Stomach (tissue), 9 donors: ENCODE measurements around the gene TBC1D5. TPM values are rescaled to one million over a fixed set of nuclear protein-coding genes. Genes with fewer than 3 reads are reported as not detected.

Source experiments
- DNase-seq, 2 donors: peaks; one replicate each; pipeline versions ENCODE4 v3.0.0 to v3.0.0-alpha.2; 2013 to 2019
- H3K27ac ChIP-seq, 5 donors: fragments of 200-600 bp in 4 of 5; sonication (generic) in 4 of 5; one replicate each; pipeline ENCODE4 v1.5.1; 2013 to 2019; ENCODE audit warnings: mild to moderate bottlenecking in 1 of 5, moderate library complexity in 1 of 5
- H3K27me3 ChIP-seq, 3 donors: fragments of 200-600 bp; sonication (generic); one replicate each; pipeline ENCODE4 v1.5.1; 2017 to 2019; ENCODE audit warnings: mixed run types in 1 of 3
- H3K36me3 ChIP-seq, 4 donors: fragments of 200-600 bp; sonication (generic); 1 replicate in 3 of 4; 2 replicates in 1 of 4; pipeline ENCODE4 v1.5.1; 2016 to 2019
- H3K4me1 ChIP-seq, 4 donors: fragments of 200-600 bp; sonication (generic); one replicate each; pipeline ENCODE4 v1.5.1; 2016 to 2019
- H3K4me3 ChIP-seq, 4 donors: fragments of 200-600 bp; sonication (generic) in 3 of 4; one replicate each; pipeline ENCODE4 v1.5.1; 2016 to 2019; ENCODE audit warnings: mild to moderate bottlenecking in 1 of 4
- H3K9me3 ChIP-seq, 4 donors: fragments of 200-600 bp; sonication (generic); one replicate each; pipeline ENCODE4 v1.5.1; 2016 to 2019
- EP300 ChIP-seq: sonication (generic); formaldehyde crosslinking; IDR thresholded peaks from one replicate; pipeline ENCODE4 v1.6.1; 2017; ENCODE audit warnings: antibody characterized with exemption
- POLR2A ChIP-seq, 4 donors: fragments of 450-650 bp; IDR thresholded peaks; one replicate each; pipeline ENCODE4 v1.6.1; 2016; ENCODE audit warnings: antibody characterized with exemption in 4 of 4, control low read depth in 2 of 4, mild to moderate bottlenecking in 1 of 4, moderate library complexity in 1 of 4
- POLR2AphosphoS5 ChIP-seq, 3 donors: sonication (generic); formaldehyde crosslinking; IDR thresholded peaks; one replicate each; pipeline ENCODE4 v1.6.1; 2016; ENCODE audit warnings: antibody characterized with exemption in 3 of 3
- whole genome bisulfite sequencing, 5 donors: extraction: QIAGEN DNeasy Blood & Tissue Kit in 3 of 5; methylation state at CpG; one replicate each; pipeline versions ENCODE4 v1.1.5 to v1.1.7; 2013 to 2018; 5-methylcytosine and 5-hydroxymethylcytosine counted together
- intact Hi-C: fragments of 100-400 bp; cut with DNase I; formaldehyde crosslinking; loops from one replicate; pipeline ENCODE4 v1.15.1; 2023; ENCODE audit warnings: low total_unique reads
- polyA plus RNA-seq, 3 donors: library from polyadenylated mRNA; stranded (reverse); fragments of 200-250 nt; gene quantifications; one replicate each; pipeline ENCODE4 v1.2.3, GENCODE V29; 2013
- total RNA-seq, 5 donors: library from RNA; depleted of rRNA; stranded (reverse); fragments of >200 nt; gene quantifications; one replicate each; pipeline versions ENCODE4 v1.1.0 to v1.2.3, GENCODE V29; 2014 to 2016
- TF ChIP-seq, protein P1 (sequence below), 7 experiments: fragments of 450-650 bp in 4 of 7; fragments of 200-600 bp in 3 of 7; sonication (generic) in 3 of 7; IDR thresholded peaks; one replicate each; pipeline ENCODE4 v1.5.1; 2016 to 2019; ENCODE audit warnings: antibody characterized with exemption in 7 of 7, control low read depth in 2 of 7, mild to moderate bottlenecking in 1 of 7
- donor health status: healthy with polysubstance abuse.
- donor health status: Bipolar disorder and iron deficiency.
- donor health status: healthy.

TBC1D5 gene
- total and polyA plus RNA-seq, 8 donors: 4.7 to 75.1 (median 32.0) TPM

DNA sequence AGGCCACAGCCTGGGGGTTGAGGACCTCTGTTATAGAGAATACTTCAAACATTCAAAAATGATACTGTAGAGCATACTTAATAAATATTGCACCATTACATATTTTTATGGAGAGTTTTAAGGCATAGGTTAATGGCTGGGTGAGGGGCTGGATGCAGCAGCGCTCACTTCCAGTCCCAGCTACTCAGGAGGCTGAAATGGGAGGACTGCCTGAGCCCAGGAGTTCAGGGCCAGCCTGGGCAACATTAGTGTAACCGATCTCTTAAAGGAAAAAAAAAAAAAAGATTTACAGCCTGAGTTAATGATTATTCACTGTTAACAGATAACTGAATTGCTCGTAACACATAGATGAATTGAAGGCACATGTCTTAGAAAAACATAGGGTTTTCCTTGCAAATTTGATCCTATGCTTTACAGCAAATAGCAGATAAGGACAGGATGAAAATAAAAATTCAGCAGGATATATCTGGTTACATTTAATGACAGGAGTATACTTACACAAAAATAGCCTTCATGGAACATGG, 282.9 kb downstream of the TBC1D5 start:
- no peak for DNase-seq
- Histone ChIP-seq H3K4me1 (no peaks in the 10 kb centered on the region), H3K27me3 (no peaks in the 10 kb centered on the region), H3K9me3 (no peaks in the 10 kb centered on the region), H3K27ac (no peak overlapping the region), H3K4me3 (no peak overlapping the region), H3K36me3 (no peaks in the 10 kb centered on the region)
- intact Hi-C loops: no loop called here
- TF ChIP-seq POLR2AphosphoS5 (IDR thresholded peaks at IDR 0.05) (no peak), POLR2A (IDR thresholded peaks at IDR 0.05) (no peak), EP300 (no peak)
- TF ChIP-seq, protein P1, sequence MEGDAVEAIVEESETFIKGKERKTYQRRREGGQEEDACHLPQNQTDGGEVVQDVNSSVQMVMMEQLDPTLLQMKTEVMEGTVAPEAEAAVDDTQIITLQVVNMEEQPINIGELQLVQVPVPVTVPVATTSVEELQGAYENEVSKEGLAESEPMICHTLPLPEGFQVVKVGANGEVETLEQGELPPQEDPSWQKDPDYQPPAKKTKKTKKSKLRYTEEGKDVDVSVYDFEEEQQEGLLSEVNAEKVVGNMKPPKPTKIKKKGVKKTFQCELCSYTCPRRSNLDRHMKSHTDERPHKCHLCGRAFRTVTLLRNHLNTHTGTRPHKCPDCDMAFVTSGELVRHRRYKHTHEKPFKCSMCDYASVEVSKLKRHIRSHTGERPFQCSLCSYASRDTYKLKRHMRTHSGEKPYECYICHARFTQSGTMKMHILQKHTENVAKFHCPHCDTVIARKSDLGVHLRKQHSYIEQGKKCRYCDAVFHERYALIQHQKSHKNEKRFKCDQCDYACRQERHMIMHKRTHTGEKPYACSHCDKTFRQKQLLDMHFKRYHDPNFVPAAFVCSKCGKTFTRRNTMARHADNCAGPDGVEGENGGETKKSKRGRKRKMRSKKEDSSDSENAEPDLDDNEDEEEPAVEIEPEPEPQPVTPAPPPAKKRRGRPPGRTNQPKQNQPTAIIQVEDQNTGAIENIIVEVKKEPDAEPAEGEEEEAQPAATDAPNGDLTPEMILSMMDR (IDR thresholded peaks at IDR 0.05): no peak
- 43 to 51% (median 48%) methylated on average over 3 of the region's 3 CpGs for WGBS, 5 donors

DNA sequence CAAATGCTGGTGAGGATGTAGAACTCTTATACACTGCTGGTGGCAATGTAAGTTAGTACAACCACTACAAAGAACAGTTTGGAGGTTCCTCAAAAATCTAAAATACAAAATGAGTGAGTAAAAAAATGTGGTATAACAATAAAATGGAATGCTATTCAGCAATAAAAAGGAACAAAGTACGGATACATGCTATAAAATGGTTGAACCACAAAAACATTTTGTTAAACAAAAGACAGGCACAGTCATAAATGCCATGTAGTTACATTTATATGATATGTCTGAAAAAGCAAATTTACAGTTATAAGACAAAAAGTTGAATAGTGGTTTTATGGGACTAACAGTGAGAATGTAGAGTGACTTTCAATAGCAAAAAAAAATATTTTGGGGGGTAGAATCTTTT, 285.8 kb downstream of the TBC1D5 start:
- Histone ChIP-seq H3K27ac (no peak overlapping the region), H3K36me3 (peaks cover 0 to 1% (median under 1%) of the 10 kb centered on the region in 4 donors), H3K4me1 (no peaks in the 10 kb centered on the region), H3K9me3 (no peaks in the 10 kb centered on the region), H3K4me3 (no peak overlapping the region), H3K27me3 (no peaks in the 10 kb centered on the region)
- no peak for DNase-seq
- TF ChIP-seq EP300 (no peak), POLR2A (IDR thresholded peaks at IDR 0.05) (no peak), POLR2AphosphoS5 (IDR thresholded peaks at IDR 0.05) (no peak)
- TF ChIP-seq, protein P1 (IDR thresholded peaks at IDR 0.05): no peak
- intact Hi-C loops: no loop called here
- WGBS, 5 donors: 83 to 100% (median 97%) methylated on average over 1 of the region's 1 CpG

DNA sequence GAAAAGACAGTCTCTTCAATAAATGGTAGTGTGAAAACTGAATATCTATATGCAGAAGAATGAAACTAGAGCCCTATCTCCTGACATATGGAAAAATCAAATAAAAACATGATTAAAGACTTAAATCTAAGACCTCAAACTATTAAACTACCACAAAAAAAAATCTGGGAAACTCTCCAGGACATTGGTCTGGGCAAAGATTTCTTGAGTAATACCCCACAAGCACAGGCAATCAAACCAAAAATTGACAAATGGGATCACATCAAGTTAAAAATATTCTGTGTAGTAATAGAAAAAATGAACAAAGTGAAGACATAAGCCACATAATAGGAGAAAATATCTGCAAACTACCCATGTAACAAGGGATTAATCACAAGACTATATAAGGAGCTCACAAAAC, 286.4 kb downstream of the TBC1D5 start:
- Histone ChIP-seq H3K4me3 (no peak overlapping the region), H3K9me3 (no peaks in the 10 kb centered on the region), H3K36me3 (peaks cover 0 to 4% (median 4%) of the 10 kb centered on the region in 4 donors), H3K4me1 (no peaks in the 10 kb centered on the region), H3K27ac (no peak overlapping the region), H3K27me3 (no peaks in the 10 kb centered on the region)
- no peak for DNase-seq
- TF ChIP-seq EP300 (no peak), POLR2AphosphoS5 (IDR thresholded peaks at IDR 0.05) (no peak), POLR2A (IDR thresholded peaks at IDR 0.05) (no peak)
- TF ChIP-seq, protein P1 (IDR thresholded peaks at IDR 0.05): no peak
- intact Hi-C loops: no loop called here

DNA sequence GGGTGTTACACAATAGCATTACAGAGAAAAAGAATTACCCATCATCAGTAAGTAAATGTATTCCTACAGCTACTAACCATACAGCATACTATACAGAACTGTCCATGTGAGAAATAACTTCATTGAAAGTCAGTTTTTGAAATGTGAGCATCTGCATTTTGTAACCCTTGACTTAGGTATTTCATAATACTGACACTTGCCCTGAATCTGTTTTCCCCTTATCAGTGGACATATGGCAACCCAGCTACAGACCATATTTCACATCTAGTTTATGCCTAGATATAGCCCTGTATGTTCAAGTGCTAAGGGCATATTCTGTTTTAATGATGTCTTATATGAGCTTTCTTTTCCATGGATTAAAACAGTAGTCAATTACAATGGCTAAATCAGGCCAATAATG, 297.6 kb downstream of the TBC1D5 start:
- intact Hi-C loops: no loop called here
- Histone ChIP-seq H3K27me3 (no peaks in the 10 kb centered on the region), H3K4me3 (no peak overlapping the region), H3K27ac (no peak overlapping the region), H3K9me3 (no peaks in the 10 kb centered on the region), H3K36me3 (no peaks in the 10 kb centered on the region), H3K4me1 (no peaks in the 10 kb centered on the region)
- no peak for DNase-seq
- no peak for TF ChIP-seq POLR2AphosphoS5 (IDR thresholded peaks at IDR 0.05)
- TF ChIP-seq POLR2A (IDR thresholded peaks at IDR 0.05): no peak
- TF ChIP-seq, protein P1 (IDR thresholded peaks at IDR 0.05): no peak
- no peak for TF ChIP-seq EP300
